ENCODE data around the gene IGFBP6. TPM values are rescaled to one million over a fixed set of nuclear protein-coding genes. Genes with fewer than 3 reads are reported as not detected.
"Not testable (repeated sequence)": the region's sequence is repeated elsewhere in the genome, so short reads cannot be mapped to it uniquely, and the experiment has no call there.

Gene IGFBP6
- total RNA-seq, 1 donor from 2014 or later = 2.2 TPM

DNA sequence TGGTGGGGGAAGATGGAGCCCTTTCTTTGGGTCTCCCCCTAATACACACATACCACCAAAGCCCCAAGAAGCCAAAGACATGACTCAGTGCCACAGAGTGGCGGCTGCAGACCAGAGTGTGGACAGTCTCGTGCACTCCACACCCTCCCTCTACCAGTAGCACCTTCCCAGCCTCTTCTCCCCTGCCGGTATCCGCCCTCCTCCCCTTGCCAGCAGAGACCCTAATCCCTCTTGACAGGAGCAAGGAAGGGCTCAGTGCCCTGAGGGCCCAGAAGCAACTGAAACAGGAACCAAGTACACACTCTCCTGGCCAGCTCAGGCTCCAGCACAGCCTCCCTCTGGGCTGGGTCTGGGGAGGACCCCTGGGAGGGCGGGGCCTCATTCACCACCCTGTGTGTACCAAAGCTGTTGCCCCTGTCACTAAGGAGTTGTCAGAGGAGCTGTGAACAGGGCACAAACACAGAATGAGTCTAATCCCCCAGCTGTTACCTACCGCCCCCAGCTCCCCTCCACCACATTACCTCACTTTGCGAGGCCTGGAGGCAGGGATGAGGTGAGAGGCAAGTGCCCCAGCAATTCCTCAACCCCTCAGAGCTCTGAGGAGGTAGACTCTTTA is 26.5 kb upstream of the IGFBP6 start:
- no peak for DNase-seq (ENCODE audit: low read depth in 2 of 2)

GRCh38 chr12:53071591-53072551 is 25.6 kb upstream of the IGFBP6 start:
- peak; percentile 39 to 47 for DNase-seq (ENCODE audit: low read depth in 2 of 2)

- DNase-seq (ENCODE audit: low read depth in 2 of 2) = no peak
These were observed 23.6 kb upstream of the IGFBP6 start for GRCh38 chr12:53073881-53074280.

GRCh38 chr12:53074283-53074998 is 23.0 kb upstream of the IGFBP6 start:
- DNase-seq (ENCODE audit: low read depth in 2 of 2) = no peak

DNA sequence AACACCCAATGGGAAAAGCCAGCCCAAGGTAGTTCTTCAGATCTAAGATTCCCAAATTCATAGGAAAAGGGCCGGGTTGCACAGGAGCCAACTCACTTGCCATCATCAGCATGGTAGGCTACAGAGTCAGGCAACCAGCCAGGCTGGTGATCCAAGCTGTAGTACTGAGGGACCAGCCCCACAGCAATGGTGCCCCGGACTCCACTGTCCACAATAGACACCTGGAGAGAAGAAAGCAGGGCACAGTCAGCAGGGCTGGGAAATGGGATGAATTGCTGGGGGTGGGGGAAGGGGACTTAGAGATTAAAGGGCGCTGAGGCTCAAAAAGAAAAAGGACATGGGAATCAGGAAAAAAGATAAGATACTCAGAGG is 22.5 kb upstream of the IGFBP6 start:
- no peak for DNase-seq (ENCODE audit: low read depth in 2 of 2)

DNA sequence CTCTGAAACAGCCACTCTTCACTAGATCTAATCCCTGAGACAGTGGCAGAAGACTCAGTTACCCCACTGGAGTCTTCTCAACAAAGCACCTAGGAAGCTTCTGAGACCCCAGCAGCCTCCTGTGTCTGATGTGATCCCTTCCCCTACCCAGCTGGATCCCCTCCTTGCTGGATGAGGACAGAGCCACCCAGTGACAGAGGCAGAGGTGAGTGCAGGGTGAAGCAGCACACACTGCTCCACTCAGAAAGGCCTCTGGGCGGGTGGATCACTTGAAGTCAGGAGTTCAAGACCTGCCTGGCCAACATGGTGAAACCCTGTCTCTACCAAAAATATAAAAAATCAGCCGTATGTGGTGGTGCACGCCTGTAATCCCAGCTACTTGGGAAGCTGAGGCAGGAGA is 21.0 kb upstream of the IGFBP6 start:
- no peak for DNase-seq (ENCODE audit: low read depth in 2 of 2)

GRCh38 chr12:53077030-53077429 is 20.4 kb upstream of the IGFBP6 start:
- no peak for DNase-seq (ENCODE audit: low read depth in 2 of 2)

GRCh38 chr12:53078425-53079225 is 18.8 kb upstream of the IGFBP6 start:
- DNase-seq (ENCODE audit: low read depth in 2 of 2) = no peak

DNA sequence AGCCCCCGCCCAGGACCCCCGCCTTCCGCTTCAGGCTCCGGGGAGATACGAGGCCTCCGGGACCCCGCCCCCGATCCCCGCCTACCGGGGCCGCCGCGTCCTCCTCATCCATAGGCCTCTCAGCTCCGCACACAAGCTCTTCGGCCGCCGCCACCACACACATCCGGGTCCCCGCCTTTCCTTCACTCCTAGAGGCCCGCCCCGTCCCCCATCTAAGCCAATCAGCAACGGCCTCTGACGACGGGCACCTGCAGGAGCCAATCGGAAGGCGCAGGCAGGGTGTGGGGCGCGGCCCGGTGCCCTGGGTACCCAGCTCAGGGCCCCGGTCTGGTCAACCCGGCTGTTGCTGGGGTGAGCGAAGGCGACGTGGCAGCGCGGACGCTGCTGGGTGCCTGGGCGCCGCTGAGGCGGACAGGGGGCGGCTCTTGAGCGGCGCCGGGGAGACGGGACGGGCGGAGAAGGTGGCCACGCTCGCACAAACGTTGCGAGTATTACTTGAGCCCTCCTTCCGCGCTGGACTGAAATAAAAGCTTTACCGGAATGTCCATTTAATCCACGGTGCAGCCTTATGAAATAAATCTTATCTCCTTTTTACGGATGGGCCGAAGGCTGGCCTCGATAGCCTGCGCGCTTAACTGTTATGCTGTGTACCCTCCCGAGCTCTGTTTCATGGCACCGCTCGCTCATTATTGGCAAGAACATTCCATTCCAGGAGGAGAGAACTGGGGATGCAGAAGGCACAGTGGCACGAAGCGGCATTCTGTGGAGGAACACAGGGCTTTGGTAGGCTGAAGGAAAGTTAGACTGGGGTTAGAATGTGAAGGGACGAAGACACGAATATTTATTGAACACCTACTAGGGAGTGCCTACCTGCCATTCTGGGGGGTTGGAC is 18.0 kb upstream of the IGFBP6 start, which contains the start of gene SPRYD3:
SPRYD3 (minus strand) TSS at position 165 of the 892 bp plus-strand sequence; CDS start at position 108, 57 bp downstream.
- peak; percentile 95 to 98 for DNase-seq (ENCODE audit: low read depth in 2 of 2)

GRCh38 chr12:53082637-53083175 is 14.8 kb upstream of the IGFBP6 start:
- no peak for DNase-seq (ENCODE audit: low read depth in 2 of 2)

- DNase-seq (ENCODE audit: low read depth in 2 of 2) = no peak
These were observed 11.1 kb upstream of the IGFBP6 start for GRCh38 chr12:53086361-53086760.

DNA sequence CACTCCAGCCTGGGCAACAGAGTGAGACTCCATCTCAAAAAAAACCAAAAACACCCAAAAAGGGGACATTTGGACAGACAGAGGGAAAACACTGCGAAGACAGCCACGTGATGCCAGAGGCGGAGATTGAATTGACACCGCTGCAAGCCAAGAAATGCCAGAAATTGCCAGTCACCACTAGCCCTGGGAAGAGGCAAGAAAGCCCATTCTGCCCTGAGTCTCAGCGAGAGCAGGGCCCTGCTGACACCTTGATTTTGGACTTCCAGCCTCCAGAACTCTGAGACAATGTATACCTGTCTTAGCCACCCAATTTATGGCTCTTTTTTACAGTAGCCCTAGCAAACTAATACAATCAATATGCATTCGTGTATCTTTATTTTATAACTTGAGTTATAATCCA is 7.4 kb upstream of the IGFBP6 start:
- no peak for DNase-seq (ENCODE audit: low read depth in 2 of 2)

DNA sequence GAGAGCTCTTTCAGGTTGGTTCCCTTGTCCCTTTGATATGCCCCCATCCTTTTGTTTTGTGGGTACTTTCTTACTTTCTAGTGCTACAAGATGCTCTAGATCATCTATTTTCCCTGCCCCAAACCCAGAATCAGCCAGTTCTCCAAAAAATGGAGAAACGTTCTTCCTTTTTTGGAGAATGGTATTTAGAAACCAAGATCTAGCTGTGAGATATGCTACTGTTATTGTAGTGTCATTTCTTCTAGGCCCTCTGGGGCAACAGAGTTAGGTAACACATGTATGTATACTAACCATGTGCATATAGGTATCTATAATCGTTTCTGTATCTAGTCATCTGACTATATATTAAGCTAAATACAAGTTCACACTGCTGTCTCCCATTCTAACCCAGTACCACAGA is 6.9 kb upstream of the IGFBP6 start:
- no peak for DNase-seq (ENCODE audit: low read depth in 2 of 2)

DNA sequence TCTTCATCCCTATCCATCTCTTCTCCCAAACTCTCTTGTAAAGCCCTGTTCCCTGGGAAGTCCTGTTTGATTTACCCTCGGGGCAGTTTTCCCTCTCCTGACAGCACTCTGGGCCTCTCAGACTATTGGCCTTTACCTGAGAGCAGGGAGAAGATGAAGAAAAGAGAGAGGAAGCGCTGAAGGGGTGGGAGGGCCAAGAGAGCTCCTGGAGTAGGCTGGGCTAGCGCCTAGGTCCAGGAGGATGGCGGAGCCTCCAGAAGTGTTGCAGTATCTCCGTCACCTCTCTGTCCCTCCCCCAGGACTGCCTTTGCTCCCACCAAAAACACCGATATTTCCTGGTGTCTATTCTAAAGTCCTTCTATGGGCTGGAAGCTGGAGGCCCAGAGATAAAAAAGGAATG is 5.7 kb upstream of the IGFBP6 start:
- no peak for DNase-seq (ENCODE audit: low read depth in 2 of 2)

GRCh38 chr12:53093777-53094393 is 3.6 kb upstream of the IGFBP6 start:
- peak in 1 of 2 donors; percentile 36 for DNase-seq (ENCODE audit: low read depth in 2 of 2)

DNA sequence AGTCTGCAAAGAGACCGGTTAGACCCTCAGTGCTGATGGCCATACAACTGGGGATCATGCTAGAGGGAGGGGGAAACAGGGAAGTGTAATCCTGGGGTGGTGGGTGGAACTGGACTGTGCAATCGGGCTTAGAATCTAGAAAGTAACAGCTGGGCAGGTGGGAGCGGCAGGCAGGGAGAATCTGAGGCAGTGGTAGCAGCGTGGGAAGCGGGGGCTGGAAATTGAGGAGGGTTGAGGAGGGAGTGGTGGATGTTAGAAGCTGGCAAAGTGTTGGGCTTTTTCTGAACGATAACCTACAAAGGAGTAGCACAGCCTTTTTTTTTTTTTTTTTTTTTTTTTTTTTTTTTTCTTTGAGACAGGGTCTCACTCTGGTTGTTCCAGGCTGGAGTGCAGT is 3.1 kb upstream of the IGFBP6 start:
- no peak for DNase-seq (ENCODE audit: low read depth in 2 of 2)

DNA sequence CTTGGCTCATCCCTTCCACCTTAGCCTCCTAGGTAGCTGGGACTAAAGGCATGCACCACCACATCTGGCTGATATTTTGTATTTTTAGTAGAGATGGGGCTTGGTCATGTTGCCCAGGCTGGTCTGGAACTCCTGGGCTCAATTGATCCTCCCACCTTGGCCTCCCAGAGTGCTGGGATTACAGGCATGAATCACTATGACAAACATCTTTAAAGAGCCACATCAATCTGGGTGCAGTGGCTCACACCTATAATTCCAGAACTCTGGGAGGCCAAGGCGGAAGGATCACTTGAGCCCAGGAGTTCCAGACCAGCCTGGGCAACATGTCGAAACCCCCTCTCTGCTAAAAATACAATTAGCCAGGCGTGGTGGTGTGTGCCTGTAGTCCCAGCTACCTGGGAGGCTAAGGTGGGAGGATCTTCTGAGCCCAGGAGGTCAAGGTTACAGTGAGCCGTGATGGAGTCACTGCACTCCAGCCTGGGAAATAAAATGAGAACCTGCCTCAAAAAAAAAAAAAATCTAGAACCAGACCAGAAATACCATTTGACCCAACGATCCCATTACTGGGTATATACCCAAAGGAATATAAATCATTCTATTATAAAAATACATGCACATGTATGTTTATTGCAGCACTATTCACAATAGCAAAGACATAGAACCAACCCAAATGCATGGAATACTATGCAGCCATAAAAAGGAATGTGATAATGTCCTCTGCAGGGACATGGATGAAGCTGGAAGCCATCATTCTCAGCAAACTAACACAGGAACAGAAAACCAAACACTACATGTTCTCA is 2.5 kb upstream of the IGFBP6 start:
- not testable (repeated sequence) for DNase-seq (ENCODE audit: low read depth in 2 of 2)

DNA sequence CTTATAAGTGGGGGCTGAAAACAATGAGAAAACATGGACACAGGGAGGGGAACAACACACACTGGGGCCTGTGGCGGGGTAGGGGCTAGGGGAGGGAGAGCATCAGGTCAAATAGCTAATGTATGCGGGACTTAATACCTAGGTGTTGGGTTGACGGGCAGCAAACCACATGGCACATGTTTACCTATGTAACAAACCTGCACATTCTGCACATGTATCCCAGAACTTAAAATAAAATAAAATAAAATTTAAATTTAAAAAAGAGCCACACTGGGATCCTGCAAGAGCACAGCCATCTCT is 1.9 kb upstream of the IGFBP6 start:
- not testable (repeated sequence) for DNase-seq (ENCODE audit: low read depth in 2 of 2)
